Ishikawa (cell line): Measurements from ENCODE around the gene IL2RG.

Source experiments
- CEBPB ChIP-seq: IDR thresholded peaks from 2 replicates; pipeline ENCODE4 v1.6.1; 2012
- CREB1 ChIP-seq: IDR thresholded peaks from 2 replicates; pipeline ENCODE4 v1.6.1; 2012; ENCODE audit warnings: low read depth
- EGR1 ChIP-seq: IDR thresholded peaks from 2 replicates; pipeline ENCODE4 v1.6.1; 2012
- EP300 ChIP-seq: IDR thresholded peaks from 2 replicates; pipeline ENCODE4 v1.6.1; 2012; ENCODE audit warnings: borderline replicate concordance
- FOXM1 ChIP-seq: IDR thresholded peaks from 2 replicates; pipeline ENCODE4 v1.6.1; 2012; ENCODE audit warnings: low read depth, borderline replicate concordance
- MAX ChIP-seq: IDR thresholded peaks from 2 replicates; pipeline ENCODE4 v1.6.1; 2012
- NFIC ChIP-seq: IDR thresholded peaks from 2 replicates; pipeline ENCODE4 v1.6.1; 2012
- RAD21 ChIP-seq: IDR thresholded peaks from 2 replicates; pipeline ENCODE4 v1.6.1; 2012; ENCODE audit warnings: low read depth
- REST ChIP-seq: IDR thresholded peaks from 2 replicates; pipeline ENCODE4 v1.6.1; 2012; ENCODE audit warnings: low read depth, mild to moderate bottlenecking
- TAF1 ChIP-seq: IDR thresholded peaks from 2 replicates; pipeline ENCODE4 v1.6.1; 2012; ENCODE audit warnings: low read depth, mild to moderate bottlenecking
- TCF12 ChIP-seq: IDR thresholded peaks from 2 replicates; pipeline ENCODE4 v1.6.1; 2012; ENCODE audit warnings: low read depth
- TEAD4 ChIP-seq: IDR thresholded peaks from 2 replicates; pipeline ENCODE4 v1.6.1; 2012
- USF1 ChIP-seq: IDR thresholded peaks from 2 replicates; pipeline ENCODE4 v1.6.1; 2012
- YY1 ChIP-seq: IDR thresholded peaks from 2 replicates; pipeline ENCODE4 v1.6.1; 2012; ENCODE audit warnings: low read depth
- ZBTB7A ChIP-seq: IDR thresholded peaks from 2 replicates; pipeline ENCODE4 v1.6.1; 2012; ENCODE audit warnings: low read depth

The IL2RG gene

GRCh38 chrX:71098302-71098701, 13.1 kb downstream of the IL2RG start:
- TF ChIP-seq RAD21 (peak; percentile 49), CEBPB (no peak)

- no peak for TF ChIP-seq TAF1
- TF ChIP-seq TCF12: no peak
- TF ChIP-seq CREB1: no peak
- no peak for TF ChIP-seq NFIC
- TF ChIP-seq TEAD4: no peak
- no peak for TF ChIP-seq RAD21
- TF ChIP-seq EGR1: no peak
- TF ChIP-seq ZBTB7A: no peak
- no peak for TF ChIP-seq REST
- TF ChIP-seq MAX: no peak
- no peak for TF ChIP-seq USF1
- no peak for TF ChIP-seq YY1
- no peak for TF ChIP-seq FOXM1
- no peak for TF ChIP-seq CEBPB
- no peak for TF ChIP-seq EP300
These were observed 14.7 kb downstream of the IL2RG start for GRCh38 chrX:71096760-71097032.

GRCh38 chrX:71095981-71096759, 15.2 kb downstream of the IL2RG start:
- TF ChIP-seq MAX (0 out of 2 replicates have a peak, but pooled peaks have one; percentile 27), RAD21 (no peak), CREB1 (no peak), NFIC (no peak)

GRCh38 chrX:71095555-71095980, 15.8 kb downstream of the IL2RG start, which contains the start of gene FOXO4:
Gene FOXO4 (plus strand): TSS chrX:71095851. CDS start chrX:71096529, 678 bp downstream.
- TF ChIP-seq MAX: peak; percentile 59; the same call in 1 of the 2 replicates
- no peak for TF ChIP-seq RAD21

- no peak for TF ChIP-seq YY1
- no peak for TF ChIP-seq TEAD4
- TF ChIP-seq CEBPB: no peak
- no peak for TF ChIP-seq TAF1
- no peak for TF ChIP-seq EGR1
- TF ChIP-seq RAD21: no peak
- no peak for TF ChIP-seq CREB1
- no peak for TF ChIP-seq USF1
- no peak for TF ChIP-seq REST
- no peak for TF ChIP-seq FOXM1
These were observed 16.3 kb downstream of the IL2RG start for GRCh38 chrX:71095033-71095432.

GRCh38 chrX:71091263-71091662, 20.1 kb downstream of the IL2RG start:
- TF ChIP-seq EGR1: no peak
- no peak for TF ChIP-seq RAD21
- no peak for TF ChIP-seq REST
- no peak for TF ChIP-seq MAX
- no peak for TF ChIP-seq TEAD4
- TF ChIP-seq YY1: no peak
- TF ChIP-seq TAF1: no peak
- TF ChIP-seq FOXM1: no peak
- no peak for TF ChIP-seq CREB1
- TF ChIP-seq USF1: no peak
- TF ChIP-seq ZBTB7A: no peak
- no peak for TF ChIP-seq TCF12
- no peak for TF ChIP-seq CEBPB
- no peak for TF ChIP-seq EP300
